Vagina (tissue), 2 donors: Measurements from ENCODE around the gene DCLK2. TPM values are rescaled to one million over a fixed set of nuclear protein-coding genes. Genes with fewer than 3 reads are reported as not detected.

Experiments
- DNase-seq, 2 donors: peaks; one replicate each; pipeline ENCODE4 v3.0.0-alpha.2; 2017; ENCODE audit errors: extremely low spot score in 2 of 2
- H3K27ac ChIP-seq: fragments of 200-600 bp; sonication (generic); one replicate; pipeline ENCODE4 v1.5.1; 2019
- H3K27me3 ChIP-seq: fragments of 200-600 bp; sonication (generic); one replicate; pipeline ENCODE4 v1.5.1; 2019
- H3K36me3 ChIP-seq, 2 donors: fragments of 200-600 bp; sonication (generic); one replicate each; pipeline ENCODE4 v1.5.1; 2017 to 2019
- H3K4me1 ChIP-seq: fragments of 200-600 bp; sonication (generic); one replicate; pipeline ENCODE4 v1.5.1; 2019
- H3K4me3 ChIP-seq, 2 donors: fragments of 200-600 bp; sonication (generic); 1 replicate in 1 of 2; 2 replicates in 1 of 2; pipeline ENCODE4 v1.5.1; 2016 to 2019
- H3K9me3 ChIP-seq: fragments of 200-600 bp; sonication (generic); one replicate; pipeline ENCODE4 v1.5.1; 2019
- CTCF ChIP-seq, 3 experiments: fragments of 450-650 bp in 2 of 3; fragments of 200-600 bp in 1 of 3; sonication (generic) in 1 of 3; IDR thresholded peaks; one replicate each; pipeline ENCODE4 v1.5.1; 2017 to 2019; ENCODE audit warnings: antibody characterized with exemption in 3 of 3, mild to moderate bottlenecking in 2 of 3, moderate library complexity in 2 of 3
- POLR2A ChIP-seq, 2 donors: fragments of 450-650 bp; IDR thresholded peaks; one replicate each; pipeline ENCODE4 v1.6.1; 2017; ENCODE audit warnings: antibody characterized with exemption in 2 of 2, mild to moderate bottlenecking in 2 of 2, moderate library complexity in 2 of 2
- POLR2AphosphoS5 ChIP-seq, 2 donors: sonication (generic); formaldehyde crosslinking; IDR thresholded peaks; one replicate each; pipeline ENCODE4 v1.9.0; 2017; ENCODE audit warnings: antibody characterized with exemption in 2 of 2, mild to moderate bottlenecking in 2 of 2, low read depth in 1 of 2; ENCODE audit not compliant: insufficient read depth in 1 of 2
- intact Hi-C: fragments of 100-400 bp; cut with DNase I; formaldehyde crosslinking; loops from one replicate; pipeline ENCODE4 v1.15.1; 2023
- total RNA-seq: library from RNA; depleted of rRNA; stranded (reverse); fragments of >200 nt; gene quantifications from one replicate; pipeline ENCODE4 v1.2.3, GENCODE V29; 2016

Gene DCLK2
- total RNA-seq, 1 donor from 2014 or later: 5.9 TPM

DNA sequence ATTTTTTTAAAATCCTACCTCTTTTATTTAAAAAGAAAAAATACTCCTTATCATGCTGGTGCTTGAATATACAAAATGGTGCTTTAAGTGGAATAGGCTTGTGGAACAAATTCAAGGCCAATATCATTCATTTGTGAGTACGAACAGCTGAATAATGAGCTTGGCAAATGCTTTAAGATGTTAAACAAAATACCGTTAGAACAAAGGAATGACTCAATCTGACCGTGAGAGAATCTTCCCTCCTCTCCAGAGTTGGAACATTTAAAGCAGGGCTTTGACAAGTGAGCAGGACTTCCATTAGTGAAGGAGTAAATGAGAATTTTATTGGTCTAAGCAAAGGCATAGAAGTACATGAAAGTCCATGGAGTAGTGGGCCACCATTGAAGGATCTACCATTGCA lies 74.5 kb downstream of the DCLK2 start:
- intact Hi-C loops: no loop called here
- no peak for TF ChIP-seq POLR2AphosphoS5 (IDR thresholded peaks at IDR 0.05; ENCODE audit: insufficient read depth in 1 of 2, low read depth in 1 of 2)
- no peak for TF ChIP-seq CTCF (IDR thresholded peaks at IDR 0.05)
- TF ChIP-seq POLR2A (IDR thresholded peaks at IDR 0.05): no peak
- H3K27ac ChIP-seq: no peak overlapping the region

GRCh38 chr4:150155391-150155790 lies 77.1 kb downstream of the DCLK2 start:
- no peak overlapping the region for H3K27ac ChIP-seq
- no peaks in the 10 kb centered on the region for H3K27me3 ChIP-seq
- intact Hi-C loops: no loop called here
- TF ChIP-seq POLR2A (IDR thresholded peaks at IDR 0.05): no peak
- no peak for TF ChIP-seq CTCF (IDR thresholded peaks at IDR 0.05)
- no peak for TF ChIP-seq POLR2AphosphoS5 (IDR thresholded peaks at IDR 0.05; ENCODE audit: insufficient read depth in 1 of 2, low read depth in 1 of 2)
- H3K4me1 ChIP-seq: no peaks in the 10 kb centered on the region
- H3K4me3 ChIP-seq: no peak overlapping the region
- no peaks in the 10 kb centered on the region for H3K9me3 ChIP-seq
- no peak for DNase-seq
- no peaks in the 10 kb centered on the region for H3K36me3 ChIP-seq

More for the DNA sequence above, 74.5 kb downstream of the DCLK2 start:
- H3K9me3 ChIP-seq: no peaks in the 10 kb centered on the region
- no peaks in the 10 kb centered on the region for H3K27me3 ChIP-seq
- no peaks in the 10 kb centered on the region for H3K4me1 ChIP-seq
- H3K36me3 ChIP-seq: no peaks in the 10 kb centered on the region
- H3K4me3 ChIP-seq: no peak overlapping the region
- no peak for DNase-seq

DNA sequence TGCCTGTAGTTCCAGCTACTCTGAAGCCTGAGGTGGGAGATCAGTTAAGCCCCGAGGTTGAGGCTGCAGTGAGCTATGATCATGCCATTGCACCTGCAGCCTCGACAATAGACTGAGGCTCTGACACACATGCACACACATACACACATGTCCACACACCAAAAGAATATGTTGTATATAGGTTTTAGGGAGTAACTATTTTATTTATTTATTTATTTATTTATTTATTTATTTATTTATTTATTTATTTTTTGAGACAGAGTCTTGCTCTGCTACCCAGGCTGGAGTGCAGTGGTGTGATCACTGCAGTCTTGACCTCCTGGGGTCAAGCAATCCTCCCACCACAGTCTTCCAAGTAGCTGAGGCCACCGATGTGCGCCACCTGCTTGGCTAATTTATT lies 78.3 kb downstream of the DCLK2 start:
- intact Hi-C loops: no loop called here

DNA sequence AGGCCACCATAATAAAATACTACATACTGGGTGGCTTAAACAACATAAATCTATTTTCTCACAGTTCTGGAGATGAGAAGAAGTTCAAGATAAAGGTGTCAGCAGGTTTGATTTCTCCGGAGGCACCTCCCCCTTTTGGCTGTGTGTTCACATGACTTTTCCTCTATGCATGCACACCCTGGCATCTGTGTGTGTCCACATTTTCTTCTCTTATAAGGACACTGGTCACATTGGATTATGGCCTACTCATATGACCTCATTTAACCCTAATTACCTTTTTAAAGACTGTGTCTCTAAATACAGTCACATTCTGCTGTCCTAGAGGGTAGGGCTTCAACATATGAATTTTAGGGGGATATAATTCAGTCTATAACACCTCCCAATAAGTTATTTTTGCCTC lies 79.8 kb downstream of the DCLK2 start:
- Histone ChIP-seq H3K36me3 (no peaks in the 10 kb centered on the region), H3K4me1 (no peaks in the 10 kb centered on the region), H3K27me3 (no peaks in the 10 kb centered on the region), H3K4me3 (no peak overlapping the region), H3K9me3 (no peaks in the 10 kb centered on the region), H3K27ac (no peak overlapping the region)
- DNase-seq: no peak
- no peak for TF ChIP-seq CTCF (IDR thresholded peaks at IDR 0.05)
- TF ChIP-seq POLR2AphosphoS5 (IDR thresholded peaks at IDR 0.05; ENCODE audit: insufficient read depth in 1 of 2, low read depth in 1 of 2): no peak
- TF ChIP-seq POLR2A (IDR thresholded peaks at IDR 0.05): no peak
- intact Hi-C loops: no loop called here

More for the DNA sequence above, 78.3 kb downstream of the DCLK2 start:
- Histone ChIP-seq H3K9me3 (no peaks in the 10 kb centered on the region), H3K4me3 (no peak overlapping the region), H3K4me1 (no peaks in the 10 kb centered on the region), H3K27ac (no peak overlapping the region), H3K36me3 (no peaks in the 10 kb centered on the region), H3K27me3 (no peaks in the 10 kb centered on the region)
- TF ChIP-seq CTCF (IDR thresholded peaks at IDR 0.05) (no peak), POLR2AphosphoS5 (IDR thresholded peaks at IDR 0.05; ENCODE audit: insufficient read depth in 1 of 2, low read depth in 1 of 2) (no peak), POLR2A (IDR thresholded peaks at IDR 0.05) (no peak)
- no peak for DNase-seq

GRCh38 chr4:150160473-150160872 lies 82.2 kb downstream of the DCLK2 start:
- no peaks in the 10 kb centered on the region for H3K27me3 ChIP-seq
- no peak overlapping the region for H3K27ac ChIP-seq
- intact Hi-C loops: no loop called here
- TF ChIP-seq POLR2A (IDR thresholded peaks at IDR 0.05): no peak
- TF ChIP-seq POLR2AphosphoS5 (IDR thresholded peaks at IDR 0.05; ENCODE audit: insufficient read depth in 1 of 2, low read depth in 1 of 2): no peak
- no peak for TF ChIP-seq CTCF (IDR thresholded peaks at IDR 0.05)
- no peak for DNase-seq
- no peaks in the 10 kb centered on the region for H3K9me3 ChIP-seq
- no peaks in the 10 kb centered on the region for H3K4me1 ChIP-seq
- no peaks in the 10 kb centered on the region for H3K36me3 ChIP-seq
- H3K4me3 ChIP-seq: no peak overlapping the region
